ENCODE results near the gene ICOSLG. TPM values are rescaled to one million over a fixed set of nuclear protein-coding genes. Genes with fewer than 3 reads are reported as not detected.
"Not testable (repeated sequence)": the region's sequence is repeated elsewhere in the genome, so short reads cannot be mapped to it uniquely, and the experiment has no call there.

Gene ICOSLG
- total RNA-seq, 1 donor from 2014 or later: 1.2 TPM

DNA sequence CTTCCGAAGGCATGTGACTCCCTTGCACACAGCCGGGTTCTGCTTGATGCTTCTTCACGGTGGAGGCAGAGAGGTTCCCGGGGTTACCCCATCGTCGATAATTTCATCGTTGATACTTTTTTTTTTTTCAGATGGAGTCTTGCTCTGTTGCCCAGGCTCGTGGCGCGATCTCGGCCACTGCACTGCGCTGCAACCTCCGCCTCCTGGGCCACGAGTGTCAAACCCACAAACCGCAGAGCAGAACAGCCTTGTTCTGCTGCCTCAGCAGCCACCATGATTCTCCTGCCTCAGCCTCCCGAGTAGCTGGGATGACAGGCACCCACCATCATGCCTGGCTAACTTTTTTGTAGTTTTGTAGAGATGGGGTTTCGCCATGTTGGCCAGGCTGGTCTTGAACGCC lies 20.1 kb downstream of the ICOSLG start:
- H3K36me3 Mint-ChIP-seq (ENCODE audit: low read depth, unreplicated experiment); H3K4me3 Mint-ChIP-seq (ENCODE audit: unreplicated experiment); H3K9me3 Mint-ChIP-seq (ENCODE audit: unreplicated experiment); H3K27me3 Mint-ChIP-seq (ENCODE audit: unreplicated experiment); DNase-seq (ENCODE audit: low spot score); H3K27ac Mint-ChIP-seq (ENCODE audit: unreplicated experiment); H3K4me1 Mint-ChIP-seq (ENCODE audit: unreplicated experiment): not testable (repeated sequence)

DNA sequence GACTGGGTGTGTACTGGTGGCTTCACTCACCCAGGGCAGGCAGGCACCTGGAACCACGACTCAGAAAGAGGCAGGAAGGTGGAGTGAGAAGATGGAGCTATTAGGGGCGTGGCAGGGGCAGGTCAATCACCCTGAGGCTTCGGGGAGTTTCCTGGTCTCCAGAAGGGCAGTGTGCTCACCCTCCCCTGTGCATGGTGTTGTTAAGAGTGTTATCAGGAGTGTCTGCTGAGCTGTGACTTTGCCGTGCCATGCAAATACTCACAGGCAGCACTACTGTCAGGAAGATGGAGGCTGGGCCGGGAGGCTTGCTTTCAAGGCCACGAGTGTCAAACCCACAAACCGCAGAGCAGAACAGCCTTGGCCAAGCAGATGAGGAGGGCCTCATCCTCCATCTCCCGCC lies 22.3 kb downstream of the ICOSLG start:
- not testable (repeated sequence) for H3K36me3 Mint-ChIP-seq (ENCODE audit: low read depth, unreplicated experiment); H3K27me3 Mint-ChIP-seq (ENCODE audit: unreplicated experiment); H3K27ac Mint-ChIP-seq (ENCODE audit: unreplicated experiment); H3K4me1 Mint-ChIP-seq (ENCODE audit: unreplicated experiment); H3K9me3 Mint-ChIP-seq (ENCODE audit: unreplicated experiment); H3K4me3 Mint-ChIP-seq (ENCODE audit: unreplicated experiment); DNase-seq (ENCODE audit: low spot score)

DNA sequence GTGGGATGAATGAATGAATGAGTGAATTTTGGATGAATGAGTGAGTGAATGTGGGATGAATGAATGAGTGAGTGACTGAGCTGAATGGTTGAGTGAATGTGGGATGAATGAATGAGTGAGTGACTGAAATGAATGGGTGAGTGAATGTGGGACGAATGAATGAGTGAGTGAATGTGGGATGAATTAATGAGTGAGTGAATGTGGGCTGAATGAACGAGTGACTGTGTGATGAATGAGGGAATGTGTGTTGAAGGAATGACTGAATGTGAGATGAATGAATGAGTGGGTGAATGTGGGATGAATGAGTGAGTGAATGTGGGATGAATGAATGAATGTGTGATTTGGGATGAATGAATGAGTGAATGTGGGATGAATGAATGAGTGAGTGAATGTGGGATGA lies 28.8 kb downstream of the ICOSLG start:
- H3K36me3 Mint-ChIP-seq (ENCODE audit: low read depth, unreplicated experiment); DNase-seq (ENCODE audit: low spot score); H3K27ac Mint-ChIP-seq (ENCODE audit: unreplicated experiment); H3K27me3 Mint-ChIP-seq (ENCODE audit: unreplicated experiment); H3K4me1 Mint-ChIP-seq (ENCODE audit: unreplicated experiment); H3K9me3 Mint-ChIP-seq (ENCODE audit: unreplicated experiment); H3K4me3 Mint-ChIP-seq (ENCODE audit: unreplicated experiment): not testable (repeated sequence)

DNA sequence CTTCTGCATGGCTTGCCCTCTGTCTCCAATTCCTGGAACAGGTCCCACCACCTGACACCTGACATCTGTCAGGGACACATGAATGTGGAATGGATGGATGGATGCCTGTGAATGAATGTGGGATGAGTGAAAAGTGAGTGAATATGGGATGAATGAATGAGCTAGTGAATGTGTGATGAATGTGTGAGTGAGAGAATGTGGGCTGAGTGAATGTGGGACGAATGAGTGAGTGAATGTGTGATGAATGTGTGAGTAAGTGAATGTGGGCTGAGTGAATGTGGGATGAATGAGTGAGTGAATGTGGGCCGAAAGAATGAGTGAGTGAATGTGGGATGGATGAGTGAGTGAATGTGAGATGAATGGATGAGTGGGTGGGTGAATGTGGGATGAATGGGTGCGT lies 29.2 kb downstream of the ICOSLG start:
- not testable (repeated sequence) for H3K4me3 Mint-ChIP-seq (ENCODE audit: unreplicated experiment); H3K27me3 Mint-ChIP-seq (ENCODE audit: unreplicated experiment)

DNA sequence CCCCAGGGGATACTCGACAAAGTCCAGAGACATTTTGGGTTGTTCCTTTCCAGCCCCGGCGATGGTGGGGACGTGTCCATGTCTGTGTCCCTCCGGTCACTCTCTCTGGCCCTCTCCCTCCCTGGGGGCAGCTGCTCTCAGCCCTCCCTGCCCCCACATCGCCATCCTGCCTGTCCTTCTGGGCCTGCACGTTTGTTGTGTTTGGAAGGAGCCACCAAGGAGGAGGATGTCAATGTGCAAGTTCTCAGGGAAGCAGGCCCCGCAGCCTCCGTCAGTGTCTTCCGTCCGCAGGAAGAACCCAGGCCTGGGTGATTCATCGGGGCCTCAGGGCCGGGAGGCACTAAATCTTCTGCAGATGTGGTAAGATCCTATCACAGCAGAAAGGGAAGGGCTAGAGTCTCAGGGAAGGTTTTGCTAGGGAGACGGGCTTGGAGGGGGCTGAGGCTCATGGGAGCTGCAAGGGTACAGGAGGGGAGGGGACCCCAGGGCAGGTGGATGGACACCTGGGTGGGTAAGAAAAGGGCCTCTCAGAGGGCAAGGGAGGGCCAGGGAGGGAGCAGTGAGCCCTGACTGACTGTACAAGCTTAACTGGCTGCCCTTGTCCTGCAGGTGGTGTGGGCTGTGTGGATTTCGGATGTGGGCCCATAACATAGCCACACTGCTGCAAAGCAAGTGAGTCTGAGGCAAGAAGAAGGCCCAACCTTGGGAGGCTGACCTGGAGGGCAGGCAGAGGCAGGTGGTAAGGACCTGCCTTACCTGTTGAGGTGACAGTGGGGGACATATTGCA lies 32.7 kb downstream of the ICOSLG start:
- not testable (repeated sequence) for H3K27ac Mint-ChIP-seq (ENCODE audit: unreplicated experiment); H3K27me3 Mint-ChIP-seq (ENCODE audit: unreplicated experiment); H3K36me3 Mint-ChIP-seq (ENCODE audit: low read depth, unreplicated experiment); H3K4me1 Mint-ChIP-seq (ENCODE audit: unreplicated experiment); DNase-seq (ENCODE audit: low spot score); H3K9me3 Mint-ChIP-seq (ENCODE audit: unreplicated experiment); H3K4me3 Mint-ChIP-seq (ENCODE audit: unreplicated experiment)

More for the DNA sequence above, 29.2 kb downstream of the ICOSLG start:
- H3K4me1 Mint-ChIP-seq (ENCODE audit: unreplicated experiment); H3K9me3 Mint-ChIP-seq (ENCODE audit: unreplicated experiment); DNase-seq (ENCODE audit: low spot score); H3K27ac Mint-ChIP-seq (ENCODE audit: unreplicated experiment); H3K36me3 Mint-ChIP-seq (ENCODE audit: low read depth, unreplicated experiment): not testable (repeated sequence)

DNA sequence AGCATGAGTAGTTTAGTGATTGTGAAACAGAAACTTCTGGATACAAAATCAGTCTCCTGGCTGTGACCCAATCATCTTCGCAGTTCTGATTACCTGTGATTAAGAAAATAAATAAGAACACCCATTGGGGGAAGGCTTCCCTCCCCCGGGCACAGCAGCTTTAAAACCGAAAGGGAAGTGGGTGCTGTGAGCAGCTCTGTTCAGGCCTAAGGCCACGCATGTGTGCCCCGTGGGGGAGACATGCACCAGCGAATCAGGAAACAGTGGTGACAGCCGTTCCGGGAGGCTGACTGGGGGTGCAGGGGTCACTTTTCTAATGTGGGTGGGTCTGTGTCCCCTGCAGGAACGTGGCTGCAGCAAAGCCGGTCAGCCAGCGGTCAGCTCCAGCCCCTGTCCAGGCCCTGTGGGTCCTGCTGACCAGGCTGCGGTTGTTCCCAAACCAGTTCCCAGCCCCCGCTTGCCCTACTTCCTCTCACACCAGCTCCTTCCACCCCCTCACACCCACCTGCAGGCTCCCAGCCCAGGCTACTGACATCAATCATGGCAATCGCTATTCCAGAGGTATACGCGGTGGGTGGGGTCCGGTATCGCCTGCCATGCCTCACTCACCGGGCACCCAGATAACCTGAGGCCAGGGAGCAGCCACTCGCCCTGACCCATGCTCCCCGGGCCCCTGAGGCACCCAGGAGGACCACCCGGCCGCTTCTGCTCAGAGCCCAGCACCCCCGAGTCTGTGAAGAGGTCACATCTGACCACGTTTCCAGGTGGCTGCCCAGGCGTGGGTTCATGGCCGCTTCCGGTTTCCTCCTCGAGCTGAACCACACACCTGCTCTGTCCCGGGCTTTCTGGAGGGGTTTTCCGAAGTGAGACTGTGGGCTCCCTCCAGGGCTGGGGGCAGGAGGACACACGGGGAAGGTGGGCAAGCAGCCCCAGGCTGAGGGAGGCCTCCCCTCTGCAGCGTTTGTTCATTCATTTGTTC lies 33.8 kb downstream of the ICOSLG start:
- H3K4me3 Mint-ChIP-seq (ENCODE audit: unreplicated experiment); H3K27ac Mint-ChIP-seq (ENCODE audit: unreplicated experiment); H3K27me3 Mint-ChIP-seq (ENCODE audit: unreplicated experiment); DNase-seq (ENCODE audit: low spot score); H3K4me1 Mint-ChIP-seq (ENCODE audit: unreplicated experiment); H3K9me3 Mint-ChIP-seq (ENCODE audit: unreplicated experiment); H3K36me3 Mint-ChIP-seq (ENCODE audit: low read depth, unreplicated experiment): not testable (repeated sequence)

DNA sequence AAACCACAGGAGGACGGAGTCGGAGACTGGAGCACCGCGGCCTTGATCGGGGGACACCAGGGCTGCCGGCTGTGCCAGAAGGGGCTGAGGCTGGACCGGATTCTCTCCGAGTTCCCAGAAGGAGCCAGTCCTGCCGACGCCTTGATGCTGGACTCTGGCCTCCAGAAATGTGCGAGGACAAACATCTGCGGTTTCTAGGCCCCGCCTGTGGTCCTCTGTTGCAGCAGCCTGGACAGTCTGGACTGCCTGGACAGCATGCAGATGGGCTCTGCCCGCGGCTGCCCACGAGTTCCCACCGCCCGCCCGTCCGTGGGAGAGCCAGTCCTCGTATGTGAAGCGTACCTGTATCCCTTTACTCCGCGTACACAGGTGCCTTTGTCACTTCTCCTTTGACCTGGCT lies 34.6 kb downstream of the ICOSLG start:
- not testable (repeated sequence) for H3K27me3 Mint-ChIP-seq (ENCODE audit: unreplicated experiment); H3K4me3 Mint-ChIP-seq (ENCODE audit: unreplicated experiment); H3K9me3 Mint-ChIP-seq (ENCODE audit: unreplicated experiment); DNase-seq (ENCODE audit: low spot score); H3K27ac Mint-ChIP-seq (ENCODE audit: unreplicated experiment); H3K36me3 Mint-ChIP-seq (ENCODE audit: low read depth, unreplicated experiment); H3K4me1 Mint-ChIP-seq (ENCODE audit: unreplicated experiment)

DNA sequence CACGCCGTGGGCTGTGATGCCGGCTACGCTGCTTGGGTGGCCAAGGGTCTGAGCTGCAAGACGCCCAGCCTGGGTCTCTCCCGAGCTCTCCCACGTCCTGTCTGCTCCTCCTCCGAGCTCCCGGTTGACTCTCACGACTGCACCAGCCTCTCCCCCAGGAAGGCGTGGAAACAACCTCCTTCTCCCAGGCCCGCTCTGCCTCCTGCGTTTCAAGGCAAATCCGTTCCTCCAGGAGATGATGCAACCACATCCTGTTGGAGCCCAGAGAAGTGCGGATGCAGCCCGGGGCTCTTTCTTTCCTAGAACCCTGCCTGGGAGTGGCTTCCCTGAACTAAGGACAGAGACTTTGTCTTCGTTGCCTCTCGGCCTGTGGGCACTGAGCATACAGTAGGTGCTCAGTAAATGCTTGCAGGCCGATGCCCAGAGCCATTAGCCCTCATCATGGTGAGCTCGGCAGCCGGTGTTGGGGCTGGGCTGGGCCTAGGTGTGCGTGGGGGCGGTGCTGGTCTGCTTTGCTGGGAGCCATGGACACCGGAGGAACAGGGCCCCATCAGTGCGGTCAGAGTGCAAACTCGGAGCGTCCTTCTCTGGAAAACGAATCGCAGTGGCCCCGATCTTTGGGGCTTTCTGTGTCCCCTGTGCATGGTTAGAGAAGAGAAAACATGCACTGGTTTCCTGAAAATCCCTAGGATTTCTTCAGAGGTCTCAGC lies 38.0 kb downstream of the ICOSLG start:
- not testable (repeated sequence) for H3K4me1 Mint-ChIP-seq (ENCODE audit: unreplicated experiment); H3K4me3 Mint-ChIP-seq (ENCODE audit: unreplicated experiment); H3K27me3 Mint-ChIP-seq (ENCODE audit: unreplicated experiment); H3K9me3 Mint-ChIP-seq (ENCODE audit: unreplicated experiment); H3K36me3 Mint-ChIP-seq (ENCODE audit: low read depth, unreplicated experiment); DNase-seq (ENCODE audit: low spot score); H3K27ac Mint-ChIP-seq (ENCODE audit: unreplicated experiment)

DNA sequence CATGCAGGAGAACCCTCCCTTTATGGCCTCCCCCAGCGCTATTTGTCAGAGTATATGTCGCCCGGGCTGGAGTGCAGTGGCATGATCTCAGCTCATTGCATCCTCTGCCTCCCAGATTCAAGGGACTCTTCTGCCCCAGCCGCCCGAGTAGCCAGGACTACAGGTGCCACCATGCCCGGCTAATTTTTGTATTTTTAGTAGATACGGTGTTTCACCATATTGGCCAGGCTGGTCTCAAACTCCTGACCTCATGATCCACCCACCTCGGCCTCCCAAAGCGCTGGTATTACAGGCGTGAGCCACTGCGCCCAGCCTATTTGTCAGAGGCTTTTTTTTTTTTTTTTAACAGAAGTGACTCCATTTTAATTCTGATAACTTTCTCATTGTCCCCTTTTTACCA lies 40.7 kb downstream of the ICOSLG start:
- H3K4me3 Mint-ChIP-seq (ENCODE audit: unreplicated experiment); H3K36me3 Mint-ChIP-seq (ENCODE audit: low read depth, unreplicated experiment); H3K9me3 Mint-ChIP-seq (ENCODE audit: unreplicated experiment); DNase-seq (ENCODE audit: low spot score); H3K4me1 Mint-ChIP-seq (ENCODE audit: unreplicated experiment); H3K27me3 Mint-ChIP-seq (ENCODE audit: unreplicated experiment); H3K27ac Mint-ChIP-seq (ENCODE audit: unreplicated experiment): not testable (repeated sequence)
